B cell (primary cell): Measurements from ENCODE around the gene SLC2A5. TPM values are rescaled to one million over a fixed set of nuclear protein-coding genes. Genes with fewer than 3 reads are reported as not detected.

ENCODE experiments used
- ATAC-seq: fragments of 200-7000 bp; cut with Tn5 transposase; one replicate; pipeline ENCODE4 v1.10.0; 2021; ENCODE audit warnings: low read depth, mild to moderate bottlenecking, moderate number of reproducible peaks, moderate library complexity
- CTCF ChIA-PET: fragments of 350-600 bp; sonication (Branson Sonifier 250); formaldehyde crosslinking; loops from one replicate; lab custom pipeline; 2021; ENCODE audit warnings: antibody characterized with exemption, inconsistent platforms; lab: Charles Lee
- POLR2A ChIA-PET: fragments of 350-600 bp; sonication (Branson Sonifier 250); formaldehyde crosslinking; loops from one replicate; lab custom pipeline; 2021; ENCODE audit warnings: antibody characterized with exemption; lab: Charles Lee
- DNase-seq: peaks from one replicate; pipeline ENCODE4 v3.0.0; 2013
- H2AFZ ChIP-seq: 2 replicates; pipeline ENCODE4 v1.6.1; 2012; ENCODE audit warnings: mild to moderate bottlenecking, low read depth, low read length; ENCODE audit not compliant: insufficient read depth, poor library complexity, severe bottlenecking
- H3K27ac ChIP-seq, 2 donors: 1 replicate in 1 of 2; 2 replicates in 1 of 2; pipeline ENCODE4 v1.5.1; 2012 to 2013; ENCODE audit warnings: low read length in 2 of 2, mild to moderate bottlenecking in 2 of 2, moderate library complexity in 1 of 2
- H3K27me3 ChIP-seq, 4 experiments: fragments of 200-600 bp in 1 of 4; sonication (generic) in 1 of 4; replicated peaks in 1 of 4; 1 replicate in 2 of 4; 2 replicates in 2 of 4; pipeline versions ENCODE4 v1.6.1 to v1.7.0; 2013 to 2016; ENCODE audit warnings: low read length in 3 of 4, mild to moderate bottlenecking in 2 of 4, mixed read lengths in 1 of 4, moderate library complexity in 1 of 4; ENCODE audit not compliant: insufficient read depth in 4 of 4, control insufficient read depth in 3 of 4; ENCODE audit errors: control extremely low read depth in 1 of 4
- H3K36me3 ChIP-seq, 2 experiments: replicated peaks in 1 of 2; 1 replicate in 1 of 2; 2 replicates in 1 of 2; pipeline versions ENCODE4 v1.6.1 to v1.7.1; 2013; ENCODE audit warnings: low read length in 1 of 2; ENCODE audit not compliant: insufficient read depth in 2 of 2, control insufficient read depth in 1 of 2; ENCODE audit errors: control extremely low read depth in 1 of 2, extremely low read depth in 1 of 2
- H3K4me1 ChIP-seq, 2 donors: fragments of 200-600 bp in 1 of 2; sonication (generic) in 1 of 2; 1 replicate in 1 of 2; 2 replicates in 1 of 2; pipeline versions ENCODE4 v1.5.1 to v1.6.1; 2013 to 2017; ENCODE audit warnings: low read length in 2 of 2; ENCODE audit not compliant: control insufficient read depth in 2 of 2, insufficient read depth in 2 of 2
- H3K4me2 ChIP-seq: replicated peaks from 2 replicates; pipeline ENCODE3; 2012; ENCODE audit warnings: mild to moderate bottlenecking, low read depth, low read length; ENCODE audit not compliant: poor library complexity, severe bottlenecking
- H3K4me3 ChIP-seq, 5 experiments: fragments of 200-600 bp in 1 of 5; sonication (generic) in 1 of 5; 1 replicate in 3 of 5; 2 replicates in 2 of 5; pipeline versions ENCODE4 v1.5.1 to v1.7.0; 2011 to 2016; ENCODE audit warnings: low read length in 4 of 5, mild to moderate bottlenecking in 4 of 5, low read depth in 2 of 5, control low read depth in 1 of 5, moderate library complexity in 1 of 5; ENCODE audit not compliant: insufficient read depth in 1 of 5; ENCODE audit errors: control extremely low read depth in 1 of 5, extremely low read depth in 1 of 5
- H3K79me2 ChIP-seq: fragments of 200-600 bp; sonication (generic); one replicate; pipeline ENCODE4 v1.6.0; 2016; ENCODE audit warnings: low read length; ENCODE audit not compliant: control insufficient read depth, insufficient read depth
- H3K9ac ChIP-seq: fragments of 200-600 bp; sonication (generic); 2 replicates; pipeline ENCODE4 v1.6.1; 2017; ENCODE audit warnings: mild to moderate bottlenecking, low read length, moderate library complexity
- H3K9me3 ChIP-seq, 3 donors: one replicate each; pipeline versions ENCODE4 v1.6.1 to v1.7.1; 2013; ENCODE audit warnings: low read length in 2 of 3; ENCODE audit not compliant: control insufficient read depth in 2 of 3, insufficient read depth in 1 of 3; ENCODE audit errors: control extremely low read depth in 1 of 3
- H4K20me1 ChIP-seq: 2 replicates; pipeline ENCODE4 v1.6.0; 2012; ENCODE audit warnings: mild to moderate bottlenecking, low read length; ENCODE audit not compliant: insufficient read depth, control insufficient read depth, poor library complexity, severe bottlenecking
- H3K27ac Mint-ChIP-seq: one replicate; pipeline ENCODE4 v1.8.0; 2021; ENCODE audit warnings: mixed read lengths
- H3K27me3 Mint-ChIP-seq: one replicate; pipeline ENCODE4 v1.8.0; 2021; ENCODE audit warnings: mixed read lengths
- H3K4me1 Mint-ChIP-seq: one replicate; pipeline ENCODE4 v1.8.0; 2021; ENCODE audit warnings: mixed read lengths
- H3K4me3 Mint-ChIP-seq: one replicate; pipeline ENCODE4 v1.8.0; 2021; ENCODE audit warnings: mixed read lengths
- H3K9me3 Mint-ChIP-seq: one replicate; pipeline ENCODE4 v1.8.0; 2022; ENCODE audit warnings: mixed read lengths; ENCODE audit not compliant: insufficient read depth
- CTCF ChIP-seq: fragments of 200-600 bp; IDR thresholded peaks from one replicate; pipeline ENCODE4 v1.8.0; 2022; ENCODE audit warnings: antibody characterized with exemption, mild to moderate bottlenecking
- EZH2 ChIP-seq: IDR thresholded peaks from 2 replicates; pipeline ENCODE4 v1.6.1; 2012; ENCODE audit warnings: borderline replicate concordance, low read depth, mild to moderate bottlenecking, moderate library complexity, low read length; ENCODE audit not compliant: insufficient read depth, poor library complexity, severe bottlenecking
- WGBS: methylation state at CpG from one replicate; pipeline ENCODE4 v1.1.5; 2013; ENCODE audit warnings: missing lambda C conversion rate; ENCODE audit not compliant: insufficient coverage; 5-methylcytosine and 5-hydroxymethylcytosine counted together
- intact Hi-C: fragments of 100-400 bp; cut with micrococcal nuclease; formaldehyde crosslinking; loops from one replicate; pipeline ENCODE4 v1.10.0; 2022
- polyA plus RNA-seq: library from polyadenylated mRNA; depleted of rRNA; stranded (reverse); fragments of >200 nt; gene quantifications from 2 replicates; pipeline ENCODE4 v1.2.3, GENCODE V29; 2012
- total RNA-seq, 2 donors: library from RNA; stranded (reverse); fragments of 120-200 nt in 1 of 2; gene quantifications; 1 replicate in 1 of 2; 2 replicates in 1 of 2; pipeline versions ENCODE4 v1.2.3 to v1.2.4, GENCODE V29; 2013 to 2022

The SLC2A5 gene
- total and polyA plus RNA-seq, 2 donors (not counting 1 experiment from before 2014, with no cell fraction given) = 16.7 to 29.5 TPM

GRCh38 chr1:9106286-9106685 is 36.9 kb upstream of the SLC2A5 start:
- Histone ChIP-seq H3K79me2 (no peaks in the 10 kb centered on the region), H3K4me3 (no peak overlapping the region), H3K4me2 (no peak overlapping the region), H3K9me3 (no peaks in the 10 kb centered on the region), H3K27ac (no peak overlapping the region), H2AFZ (no peak overlapping the region), H3K9ac (no peak overlapping the region), H3K4me1 (peaks cover 0 to 5% of the 10 kb centered on the region in 2 donors), H3K36me3 (peaks cover 0 to 10% of the 10 kb centered on the region in 2 experiments), H4K20me1 (no peaks in the 10 kb centered on the region), H3K27me3 (no peaks in the 10 kb centered on the region)
- ChIA-PET CTCF (interaction anchor here (1.6 kb wide), 1 partner anchor 102 kb away, joined by 6 read pairs; no protein-coding TSS in a partner anchor), POLR2A (no interaction called here)
- intact Hi-C loops = no loop called here
- Mint-ChIP-seq H3K9me3 (no peaks in the 10 kb centered on the region), H3K4me3 (no peak overlapping the region), H3K27me3 (no peaks in the 10 kb centered on the region), H3K4me1 (no peaks in the 10 kb centered on the region), H3K27ac (no peak overlapping the region)
- ATAC-seq (no peak), DNase-seq (no peak)
- WGBS = 93% methylated on average over 14 of the region's 14 CpGs
- TF ChIP-seq EZH2 (no peak), CTCF (no peak)

GRCh38 chr1:9105336-9105867 is 36.0 kb upstream of the SLC2A5 start:
- no peak for ATAC-seq
- no peak for TF ChIP-seq CTCF
- no peak for TF ChIP-seq EZH2
- no peak overlapping the region for H3K4me3 Mint-ChIP-seq
- POLR2A ChIA-PET = no interaction called here
- H3K4me1 Mint-ChIP-seq = no peaks in the 10 kb centered on the region
- CTCF ChIA-PET = interaction anchor here (6.4 kb wide), 1 partner anchor 101 kb away, joined by 59 read pairs; no protein-coding TSS in a partner anchor
- Histone ChIP-seq H4K20me1 (no peaks in the 10 kb centered on the region), H3K36me3 (peaks cover 0 to 10% of the 10 kb centered on the region in 2 experiments), H2AFZ (no peak overlapping the region), H3K27me3 (no peaks in the 10 kb centered on the region), H3K9ac (no peak overlapping the region), H3K4me1 (no peaks in the 10 kb centered on the region), H3K27ac (no peak overlapping the region), H3K79me2 (no peaks in the 10 kb centered on the region), H3K4me3 (no peak overlapping the region), H3K9me3 (no peaks in the 10 kb centered on the region), H3K4me2 (no peak overlapping the region)
- H3K27ac Mint-ChIP-seq = no peak overlapping the region
- WGBS = 97% methylated on average over 19 of the region's 22 CpGs
- DNase-seq = no peak
- intact Hi-C loops = no loop called here
- no peaks in the 10 kb centered on the region for H3K9me3 Mint-ChIP-seq
- no peaks in the 10 kb centered on the region for H3K27me3 Mint-ChIP-seq
